ENCODE data around the gene SMYD3. TPM values are rescaled to one million over a fixed set of nuclear protein-coding genes. Genes with fewer than 3 reads are reported as not detected.

Gene SMYD3
- total RNA-seq, 1 donor = 171 TPM

- no peaks in the 10 kb centered on the region for H3K27me3 ChIP-seq (ENCODE audit: insufficient read depth, low read length)
- no peak for DNase-seq (ENCODE audit: insufficient read length, low spot score, missing footprints)
- H3K4me3 ChIP-seq (ENCODE audit: insufficient read depth, low read length) = no peak overlapping the region
- peaks cover 3% of the 10 kb centered on the region for H3K36me3 ChIP-seq (ENCODE audit: insufficient read depth, low read length)
- peaks cover 4% of the 10 kb centered on the region for H3K79me2 ChIP-seq (ENCODE audit: insufficient read depth, low read length)
- no peak overlapping the region for H3K27ac ChIP-seq (ENCODE audit: low read depth, low read length)
- H3K9me3 ChIP-seq (ENCODE audit: low read depth, low read length) = no peaks in the 10 kb centered on the region
- TF ChIP-seq CTCF (IDR thresholded peaks at IDR 0.05; ENCODE audit: extremely low read depth, low read depth, low read length) = peak; percentile 48
- H3K4me2 ChIP-seq (ENCODE audit: insufficient read depth, low read length) = no peak overlapping the region
- no peaks in the 10 kb centered on the region for H4K20me1 ChIP-seq (ENCODE audit: insufficient read depth, low read length)
- no peaks in the 10 kb centered on the region for H3K4me1 ChIP-seq (ENCODE audit: insufficient read depth, low read length)
- no peak overlapping the region for H2AFZ ChIP-seq (ENCODE audit: low read length)
Observed at GRCh38 chr1:246280551-246280950, 226.5 kb downstream of the SMYD3 start.

- no peak overlapping the region for H3K4me2 ChIP-seq (ENCODE audit: insufficient read depth, low read length)
- peaks cover 4% of the 10 kb centered on the region for H3K79me2 ChIP-seq (ENCODE audit: insufficient read depth, low read length)
- H3K27me3 ChIP-seq (ENCODE audit: insufficient read depth, low read length) = no peaks in the 10 kb centered on the region
- H4K20me1 ChIP-seq (ENCODE audit: insufficient read depth, low read length) = no peaks in the 10 kb centered on the region
- no peak for DNase-seq (ENCODE audit: insufficient read length, low spot score, missing footprints)
- peaks cover 3% of the 10 kb centered on the region for H3K36me3 ChIP-seq (ENCODE audit: insufficient read depth, low read length)
- H3K4me3 ChIP-seq (ENCODE audit: insufficient read depth, low read length) = no peak overlapping the region
- H3K4me1 ChIP-seq (ENCODE audit: insufficient read depth, low read length) = no peaks in the 10 kb centered on the region
- no peaks in the 10 kb centered on the region for H3K9me3 ChIP-seq (ENCODE audit: low read depth, low read length)
- no peak overlapping the region for H3K27ac ChIP-seq (ENCODE audit: low read depth, low read length)
- no peak for TF ChIP-seq CTCF (IDR thresholded peaks at IDR 0.05; ENCODE audit: extremely low read depth, low read depth, low read length)
- H2AFZ ChIP-seq (ENCODE audit: low read length) = no peak overlapping the region
Observed at GRCh38 chr1:246279402-246279801, 227.7 kb downstream of the SMYD3 start.

- Histone ChIP-seq H3K27me3 (ENCODE audit: insufficient read depth, low read length) (no peaks in the 10 kb centered on the region), H3K4me3 (ENCODE audit: insufficient read depth, low read length) (no peak overlapping the region), H3K36me3 (ENCODE audit: insufficient read depth, low read length) (peaks cover 3% of the 10 kb centered on the region), H4K20me1 (ENCODE audit: insufficient read depth, low read length) (no peaks in the 10 kb centered on the region), H3K9me3 (ENCODE audit: low read depth, low read length) (no peaks in the 10 kb centered on the region), H3K4me2 (ENCODE audit: insufficient read depth, low read length) (no peak overlapping the region), H2AFZ (ENCODE audit: low read length) (no peak overlapping the region), H3K79me2 (ENCODE audit: insufficient read depth, low read length) (peaks cover 4% of the 10 kb centered on the region), H3K27ac (ENCODE audit: low read depth, low read length) (no peak overlapping the region), H3K4me1 (ENCODE audit: insufficient read depth, low read length) (no peaks in the 10 kb centered on the region)
- TF ChIP-seq CTCF (IDR thresholded peaks at IDR 0.05; ENCODE audit: extremely low read depth, low read depth, low read length) = no peak
- no peak for DNase-seq (ENCODE audit: insufficient read length, low spot score, missing footprints)
Observed at GRCh38 chr1:246278371-246278770, 228.7 kb downstream of the SMYD3 start.

GRCh38 chr1:246275036-246275435 lies 232.0 kb downstream of the SMYD3 start:
- no peak overlapping the region for H3K4me3 ChIP-seq (ENCODE audit: insufficient read depth, low read length)
- H3K27ac ChIP-seq (ENCODE audit: low read depth, low read length) = no peak overlapping the region
- H3K79me2 ChIP-seq (ENCODE audit: insufficient read depth, low read length) = peaks cover 4% of the 10 kb centered on the region
- H2AFZ ChIP-seq (ENCODE audit: low read length) = no peak overlapping the region
- H3K36me3 ChIP-seq (ENCODE audit: insufficient read depth, low read length) = peaks cover 3% of the 10 kb centered on the region
- no peak for DNase-seq (ENCODE audit: insufficient read length, low spot score, missing footprints)
- no peak for TF ChIP-seq CTCF (IDR thresholded peaks at IDR 0.05; ENCODE audit: extremely low read depth, low read depth, low read length)
- no peaks in the 10 kb centered on the region for H4K20me1 ChIP-seq (ENCODE audit: insufficient read depth, low read length)
- H3K4me2 ChIP-seq (ENCODE audit: insufficient read depth, low read length) = no peak overlapping the region
- H3K4me1 ChIP-seq (ENCODE audit: insufficient read depth, low read length) = peaks cover 10% of the 10 kb centered on the region
- no peaks in the 10 kb centered on the region for H3K9me3 ChIP-seq (ENCODE audit: low read depth, low read length)
- H3K27me3 ChIP-seq (ENCODE audit: insufficient read depth, low read length) = no peaks in the 10 kb centered on the region
